HG03558 (cell line): ENCODE data around the gene SLC38A1.
A peak's percentile ranks its signal among the peaks of the same experiment; 100 is the strongest.
"Not testable (repeated sequence)": the region's sequence is repeated elsewhere in the genome, so short reads cannot be mapped to it uniquely, and the experiment has no call there.

ENCODE experiments used
- ATAC-seq: cut with Tn5 transposase; IDR thresholded peaks from one replicate; pipeline ENCODE4 v1.9.1; 2021; ENCODE audit warnings: moderate number of reproducible peaks; ENCODE audit not compliant: unreplicated experiment; ENCODE audit errors: extremely low read depth

Gene SLC38A1

GRCh38 chr12:46209914-46210872 lies 58.6 kb downstream of the SLC38A1 start:
- peak; percentile 38 for ATAC-seq

GRCh38 chr12:46209170-46209569 lies 59.7 kb downstream of the SLC38A1 start:
- ATAC-seq: no peak

GRCh38 chr12:46208370-46208769 lies 60.5 kb downstream of the SLC38A1 start:
- ATAC-seq: no peak

- ATAC-seq: no peak
These were observed 61.2 kb downstream of the SLC38A1 start for GRCh38 chr12:46207644-46208043.

GRCh38 chr12:46206471-46206870 lies 62.4 kb downstream of the SLC38A1 start:
- no peak for ATAC-seq

GRCh38 chr12:46205294-46205693 lies 63.5 kb downstream of the SLC38A1 start:
- ATAC-seq: no peak

- ATAC-seq: no peak
These were observed 67.5 kb downstream of the SLC38A1 start for GRCh38 chr12:46201284-46201789.

GRCh38 chr12:46200551-46200950 lies 68.3 kb downstream of the SLC38A1 start:
- no peak for ATAC-seq

- no peak for ATAC-seq
These were observed 69.9 kb downstream of the SLC38A1 start for GRCh38 chr12:46198913-46199312.

- ATAC-seq: no peak
These were observed 71.0 kb downstream of the SLC38A1 start for GRCh38 chr12:46197883-46198282.

- not testable (repeated sequence) for ATAC-seq
These were observed 78.3 kb downstream of the SLC38A1 start for GRCh38 chr12:46190533-46190932.

- ATAC-seq: no peak
These were observed 80.7 kb downstream of the SLC38A1 start for GRCh38 chr12:46188170-46188569.

GRCh38 chr12:46187023-46187422 lies 81.8 kb downstream of the SLC38A1 start:
- no peak for ATAC-seq

GRCh38 chr12:46186088-46186487 lies 82.8 kb downstream of the SLC38A1 start:
- ATAC-seq: no peak

GRCh38 chr12:46185686-46186085 lies 83.2 kb downstream of the SLC38A1 start:
- ATAC-seq: no peak

GRCh38 chr12:46184798-46185595 lies 83.8 kb downstream of the SLC38A1 start:
- ATAC-seq: no peak

- no peak for ATAC-seq
These were observed 85.7 kb downstream of the SLC38A1 start for GRCh38 chr12:46183112-46183511.

GRCh38 chr12:46181465-46181864 lies 87.4 kb downstream of the SLC38A1 start:
- no peak for ATAC-seq

GRCh38 chr12:46179693-46180452 lies 89.0 kb downstream of the SLC38A1 start:
- ATAC-seq: no peak
